Activated T-cell treated with anti-CD3 and anti-CD28 coated beads, Interleukin-2, amount 50 U/mL, for 1 hour (primary cell): ENCODE data around the gene DENND2D.

Source experiments
- DNase-seq: peaks from one replicate; pipeline ENCODE4 v3.0.0-alpha.2; 2020

DENND2D gene, protein sequence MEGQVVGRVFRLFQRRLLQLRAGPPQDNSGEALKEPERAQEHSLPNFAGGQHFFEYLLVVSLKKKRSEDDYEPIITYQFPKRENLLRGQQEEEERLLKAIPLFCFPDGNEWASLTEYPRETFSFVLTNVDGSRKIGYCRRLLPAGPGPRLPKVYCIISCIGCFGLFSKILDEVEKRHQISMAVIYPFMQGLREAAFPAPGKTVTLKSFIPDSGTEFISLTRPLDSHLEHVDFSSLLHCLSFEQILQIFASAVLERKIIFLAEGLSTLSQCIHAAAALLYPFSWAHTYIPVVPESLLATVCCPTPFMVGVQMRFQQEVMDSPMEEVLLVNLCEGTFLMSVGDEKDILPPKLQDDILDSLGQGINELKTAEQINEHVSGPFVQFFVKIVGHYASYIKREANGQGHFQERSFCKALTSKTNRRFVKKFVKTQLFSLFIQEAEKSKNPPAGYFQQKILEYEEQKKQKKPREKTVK

DNA sequence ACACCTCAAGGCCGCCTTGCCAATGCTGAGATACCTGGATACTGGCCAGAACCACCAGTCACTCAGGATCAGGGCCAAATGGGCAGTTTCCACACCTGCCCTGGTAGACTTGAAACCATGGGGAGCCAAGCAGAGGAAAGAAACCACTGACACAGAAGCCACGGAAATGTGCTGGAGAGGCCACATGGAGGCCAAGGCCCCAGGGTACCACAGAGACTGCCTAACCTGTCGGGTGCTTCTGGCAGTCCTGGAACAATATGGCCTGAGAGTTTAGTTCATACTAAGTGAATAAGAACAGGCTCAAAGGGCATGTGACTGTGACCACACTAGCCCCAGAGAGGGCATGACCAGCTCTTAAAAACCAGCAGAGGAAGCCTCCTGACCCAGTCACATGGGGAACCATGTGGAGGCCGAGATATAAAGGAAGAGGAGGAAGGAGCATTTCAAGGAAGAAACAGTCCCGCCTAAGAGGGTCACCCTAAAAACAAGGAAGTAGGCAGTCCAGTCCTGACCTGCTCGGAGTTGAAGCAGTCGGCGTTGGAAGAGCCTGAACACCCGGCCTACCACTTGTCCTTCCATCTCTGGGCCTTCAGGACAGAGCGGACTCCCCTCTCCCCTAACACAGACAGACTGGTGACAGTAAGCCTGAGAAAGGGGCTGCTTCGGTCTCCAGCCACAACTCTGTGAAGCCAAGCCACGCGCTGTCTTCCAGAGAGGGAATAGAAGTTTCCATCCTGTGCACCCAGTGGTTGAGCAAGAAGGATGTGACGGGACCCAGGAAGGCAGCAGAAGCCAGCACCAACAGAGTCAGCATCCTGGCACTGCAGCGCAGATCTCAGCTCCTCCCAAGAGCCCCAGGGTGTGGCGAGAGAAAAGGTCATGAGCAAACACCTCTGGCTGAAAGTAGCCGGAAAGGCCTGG, at the start of gene DENND2D:
TSS of gene DENND2D (minus strand) at position 766 of the 921 bp plus-strand sequence. CDS start at position 579, 187 bp downstream.
- DNase-seq: peak; percentile 68

DNA sequence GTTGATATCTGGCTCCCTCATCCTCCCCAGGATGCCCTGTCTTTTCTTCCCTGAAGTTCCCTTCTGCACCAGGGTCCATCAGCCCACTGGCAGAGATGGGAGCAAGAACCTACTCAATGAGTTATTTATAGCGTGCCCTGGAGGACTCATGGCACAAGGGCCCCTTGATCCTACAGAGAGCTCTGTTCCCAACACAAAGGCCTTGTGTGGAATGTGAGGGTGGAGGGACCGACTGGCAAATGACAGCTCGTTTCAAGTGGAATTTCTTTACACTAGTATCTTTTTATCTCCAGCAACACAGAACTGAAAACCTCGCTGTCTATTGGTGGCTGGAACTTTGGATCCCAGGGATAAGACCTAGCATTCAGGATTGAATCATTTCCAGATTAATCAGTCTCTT, 49.5 kb upstream of the DENND2D start:
- no peak for DNase-seq

DNA sequence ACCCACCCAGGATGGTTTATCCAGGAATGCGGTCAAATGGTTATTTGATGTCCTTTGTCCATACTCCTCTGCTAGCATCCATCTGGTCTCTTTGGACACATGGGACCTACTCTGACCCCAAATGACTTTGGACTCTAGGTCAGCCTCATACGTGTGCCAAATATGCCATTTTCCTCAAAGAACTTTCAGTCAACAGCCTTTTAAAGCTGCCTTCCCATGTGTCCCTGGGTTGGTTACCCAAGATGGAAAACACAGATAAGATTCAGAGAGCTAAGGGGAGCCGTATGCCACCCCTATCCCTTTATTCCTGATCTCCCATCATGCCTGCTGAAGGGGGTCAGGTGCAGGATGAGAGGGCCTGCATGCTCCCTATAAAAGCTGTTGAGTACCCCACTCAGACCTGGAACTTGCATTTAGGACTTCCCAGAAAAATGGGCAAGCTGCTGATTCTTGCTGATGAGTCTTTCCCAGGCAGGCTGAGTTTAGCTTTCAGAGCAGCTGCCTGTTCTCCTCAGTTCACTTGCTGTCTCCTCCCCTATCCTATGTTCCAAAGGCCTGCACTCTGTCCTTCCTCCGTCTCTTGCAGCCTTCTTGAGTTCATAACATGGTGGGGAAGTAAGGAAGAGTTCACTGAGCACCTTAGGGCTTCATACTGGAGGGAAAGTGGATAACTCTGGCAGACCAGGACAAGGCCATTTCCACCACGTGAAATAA, 46.8 kb upstream of the DENND2D start:
- no peak for DNase-seq

DNA sequence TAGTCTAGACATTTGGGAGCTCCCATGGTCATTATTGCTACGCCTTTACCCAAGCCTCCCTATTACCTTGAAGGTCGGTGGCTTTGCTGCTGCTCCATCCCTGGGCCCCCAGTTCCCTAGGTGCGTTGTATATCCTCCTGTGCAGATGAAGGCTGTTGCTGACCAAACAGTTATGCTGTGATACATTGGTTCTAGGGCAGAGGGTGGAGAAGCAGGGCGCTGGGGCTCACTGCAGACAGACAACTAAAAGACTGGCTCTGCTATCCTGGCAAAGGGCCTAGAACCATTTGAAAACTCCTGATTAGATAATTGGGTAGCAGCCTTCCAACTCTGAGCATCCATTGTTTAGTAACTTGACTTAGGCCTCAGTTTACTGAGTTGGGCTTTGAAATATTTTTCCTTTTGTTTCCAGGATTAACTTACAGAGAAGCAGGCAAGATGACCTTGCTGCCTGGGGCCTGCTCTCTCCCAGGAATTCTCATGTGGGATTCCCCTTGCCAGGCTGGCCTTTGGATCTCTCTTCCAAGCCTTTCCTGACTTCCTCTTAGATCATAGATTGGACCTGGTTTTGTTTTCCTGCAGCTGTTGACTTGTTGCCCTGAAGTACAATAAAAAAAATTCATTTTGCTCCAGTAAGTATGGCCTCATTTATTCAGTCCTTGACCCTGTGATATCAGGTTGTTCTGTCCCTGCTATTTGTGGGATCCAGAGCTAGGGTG, 42.5 kb upstream of the DENND2D start:
- no peak for DNase-seq

DNA sequence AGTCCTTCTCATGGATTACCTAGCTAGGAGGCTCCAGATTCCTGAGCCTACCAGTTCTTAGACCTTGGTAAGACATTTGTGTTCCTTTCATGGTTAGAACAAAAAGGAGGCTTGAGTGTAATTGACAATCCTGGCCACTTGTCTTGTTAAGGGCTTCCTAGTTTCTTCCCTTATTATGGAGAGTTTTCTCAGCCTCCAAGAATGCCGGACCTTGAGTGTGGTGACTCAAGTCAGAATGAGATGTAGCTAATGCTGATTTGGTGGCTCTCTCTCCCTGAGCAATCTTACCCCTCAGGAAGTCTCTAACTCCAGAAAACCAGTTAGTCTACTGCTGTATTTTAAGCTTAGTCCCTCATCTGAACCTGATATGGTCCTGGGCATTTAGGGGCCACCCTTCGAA, 41.4 kb upstream of the DENND2D start:
- DNase-seq: no peak

DNA sequence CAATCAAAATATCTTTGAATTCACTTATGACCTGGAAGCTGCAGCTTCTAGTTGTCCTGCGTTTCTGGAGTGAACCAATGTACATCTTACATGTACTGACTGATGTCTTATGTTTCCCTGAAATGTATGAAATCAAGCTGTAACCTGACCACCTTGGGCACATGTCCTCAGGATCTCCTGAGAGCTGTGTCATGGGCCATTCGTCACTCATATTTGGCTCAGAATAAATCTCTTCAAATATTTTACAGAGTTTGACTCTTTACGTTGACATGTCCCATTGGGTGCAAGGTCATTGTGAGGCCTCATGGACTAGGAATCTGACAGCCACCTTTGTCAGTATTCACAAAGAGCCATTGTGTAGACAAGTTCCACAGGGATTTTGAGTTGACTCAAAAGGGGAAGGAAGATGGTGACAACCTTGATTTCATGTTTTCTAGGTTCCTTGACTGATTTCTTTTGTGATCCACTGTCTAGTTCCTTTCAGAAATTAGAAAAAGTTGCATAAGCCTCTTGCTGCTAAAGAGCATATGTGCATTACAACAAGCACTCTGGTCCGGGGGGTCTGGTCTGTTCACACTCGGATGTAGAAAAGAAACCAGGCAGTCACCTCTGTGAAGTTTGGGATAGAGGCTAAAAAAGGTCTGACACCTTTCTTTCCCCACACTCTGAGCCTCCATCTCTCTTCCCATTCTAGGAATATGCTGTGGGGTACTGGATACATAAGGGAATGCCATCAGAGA, 37.8 kb upstream of the DENND2D start:
- DNase-seq: no peak

DNA sequence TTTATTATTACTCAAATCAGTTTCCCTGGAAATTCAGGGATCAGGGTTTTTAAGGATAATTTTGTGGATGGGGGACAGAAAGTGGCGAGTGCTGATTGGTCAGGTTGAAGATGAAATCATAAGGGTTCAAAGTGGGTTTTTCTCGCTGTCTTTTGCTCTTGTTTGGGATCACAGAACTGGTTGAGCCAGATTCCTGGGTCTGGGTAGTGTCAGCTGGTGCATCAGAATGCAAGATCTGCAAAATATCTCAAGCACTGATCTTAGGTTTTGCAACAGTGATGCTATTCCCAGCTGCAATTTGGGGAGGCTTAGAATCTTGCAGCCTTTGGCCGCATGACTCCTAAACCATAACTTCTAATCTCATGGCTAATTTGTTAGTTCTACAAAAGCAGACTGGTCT, 36.4 kb upstream of the DENND2D start:
- no peak for DNase-seq

DNA sequence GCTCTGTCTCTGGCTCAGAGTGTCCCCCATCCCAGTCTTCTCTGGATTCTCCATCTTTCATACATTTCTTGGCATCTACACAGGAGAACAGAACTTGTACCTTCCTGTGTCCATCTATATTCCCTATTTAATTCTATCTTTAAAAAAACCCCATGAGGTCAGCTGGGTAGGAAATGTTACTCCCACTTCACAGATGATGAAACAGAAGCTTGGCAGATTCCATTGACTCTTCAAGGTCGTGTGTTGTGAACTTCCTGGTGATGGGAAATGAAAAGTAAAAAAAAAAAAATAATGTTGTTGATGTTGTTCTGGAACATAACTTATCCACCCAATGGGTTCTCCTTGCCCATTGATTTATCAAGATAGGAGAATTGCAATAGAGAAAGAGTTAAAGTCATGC, 35.9 kb upstream of the DENND2D start:
- DNase-seq: no peak

DNA sequence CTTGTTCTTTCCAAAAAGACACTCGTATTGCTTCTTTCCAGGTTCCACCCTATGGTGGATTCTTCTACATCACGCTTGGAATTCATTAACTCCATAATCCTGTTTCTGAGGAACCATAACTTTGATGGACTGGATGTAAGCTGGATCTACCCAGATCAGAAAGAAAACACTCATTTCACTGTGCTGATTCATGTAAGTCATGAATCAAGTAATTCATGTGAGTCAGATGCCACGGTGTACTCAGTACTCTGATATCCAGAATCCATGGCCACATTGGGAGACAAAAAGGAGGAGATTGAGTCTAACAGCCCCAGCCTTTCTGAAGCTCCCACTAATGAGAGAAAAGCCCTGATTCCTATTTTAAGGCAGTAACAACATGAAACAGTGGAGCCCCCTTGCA, 34.4 kb upstream of the DENND2D start:
- no peak for DNase-seq

DNA sequence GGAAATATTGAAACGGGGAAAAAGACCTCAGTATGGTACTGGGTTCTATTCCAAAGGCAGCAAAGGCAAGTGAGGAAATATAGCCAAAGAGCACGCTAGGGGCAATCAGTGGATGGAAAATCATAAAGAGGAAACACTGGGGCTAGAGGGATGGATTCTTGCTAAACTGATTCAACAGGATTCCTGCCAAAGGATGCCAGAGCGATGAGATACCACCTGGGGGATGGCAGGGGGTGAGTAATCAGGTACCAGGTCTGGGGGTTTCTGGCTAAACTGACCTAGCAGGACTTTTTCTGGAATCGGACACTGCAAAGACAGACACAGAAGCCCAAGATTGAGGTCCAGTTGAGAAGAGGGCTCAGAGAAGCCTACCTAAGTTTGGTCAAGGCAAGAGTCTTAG, 33.8 kb upstream of the DENND2D start:
- no peak for DNase-seq

DNA sequence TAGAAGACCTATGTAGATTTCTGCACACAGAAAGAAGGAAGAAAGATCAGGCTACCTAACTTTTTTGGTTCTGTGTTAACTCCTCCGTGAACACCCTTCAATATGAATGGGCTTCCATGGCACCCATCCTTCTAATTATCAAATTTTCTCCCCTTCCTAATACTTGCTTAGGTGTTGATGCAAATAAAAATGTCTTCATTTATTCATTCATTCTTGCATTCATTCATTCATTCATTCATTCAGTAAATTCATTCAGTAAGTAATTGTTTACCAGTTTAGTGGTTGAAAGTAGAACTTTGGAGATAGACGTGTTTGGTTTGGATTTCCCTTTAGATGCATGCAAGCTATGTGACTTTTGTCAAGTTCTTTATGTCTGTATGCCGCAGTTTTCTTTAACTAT, 31.7 kb upstream of the DENND2D start:
- DNase-seq: no peak

DNA sequence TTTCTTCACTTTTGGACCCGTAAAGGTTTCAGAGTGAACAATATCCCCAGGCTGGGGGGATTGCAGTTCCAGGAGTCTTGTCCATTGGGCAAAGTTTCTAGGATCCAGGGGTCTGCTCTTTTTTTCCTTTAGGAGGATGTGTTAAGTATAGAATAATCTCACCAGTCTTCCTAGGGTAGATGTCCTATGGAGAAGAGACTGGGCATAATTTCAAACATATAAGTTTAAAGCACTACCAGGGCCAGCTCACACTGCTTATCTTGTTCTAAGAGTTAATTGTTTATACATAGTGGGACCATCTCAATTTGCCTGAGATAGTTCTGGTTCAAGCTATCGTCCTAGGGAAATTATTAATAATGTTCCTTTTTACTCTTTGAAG, 28.3 kb upstream of the DENND2D start:
- DNase-seq: no peak

DNA sequence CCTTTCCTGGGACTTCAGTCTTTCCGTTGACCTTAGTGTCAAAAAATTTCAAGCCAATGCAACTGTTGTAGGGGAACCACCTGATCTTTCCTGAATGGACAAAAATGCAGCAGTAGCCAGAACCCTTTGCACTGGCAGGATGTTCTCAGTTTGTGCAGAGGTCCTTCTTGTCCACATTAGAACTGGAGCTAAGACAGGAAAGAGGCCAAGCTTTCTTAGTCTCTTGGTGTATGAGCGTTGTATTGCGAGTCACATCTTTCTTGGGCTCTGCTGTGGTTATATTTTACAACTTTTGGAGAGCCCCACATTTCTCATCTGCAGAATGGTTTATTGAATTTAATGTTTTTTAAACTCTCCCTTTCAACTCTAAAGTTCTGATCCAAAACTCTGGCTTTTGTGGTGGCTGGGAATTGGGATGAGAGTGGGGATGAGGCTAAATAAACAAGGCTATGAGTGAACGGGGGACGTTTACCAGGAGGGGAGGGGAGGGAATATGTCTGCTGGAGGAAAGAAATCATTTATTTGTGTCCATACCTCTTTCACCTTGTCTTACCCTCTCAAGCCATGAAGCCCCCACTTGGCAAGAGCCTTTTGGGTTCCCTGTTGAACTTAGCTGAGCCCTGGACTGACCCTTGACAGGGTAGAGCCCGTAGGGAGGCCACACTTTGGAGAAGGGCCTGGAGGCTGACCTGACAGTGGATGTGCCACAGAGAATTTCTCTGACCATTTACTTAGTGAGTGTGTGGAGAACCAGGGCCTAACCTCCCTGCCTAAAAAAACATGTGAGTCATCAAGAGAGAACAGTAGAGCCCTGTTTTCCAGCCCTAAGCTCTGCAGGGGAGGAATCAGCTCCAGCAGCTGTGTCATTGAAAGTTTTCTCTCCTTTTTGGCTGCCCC, 27.7 kb upstream of the DENND2D start:
- peak; percentile 28 for DNase-seq

DNA sequence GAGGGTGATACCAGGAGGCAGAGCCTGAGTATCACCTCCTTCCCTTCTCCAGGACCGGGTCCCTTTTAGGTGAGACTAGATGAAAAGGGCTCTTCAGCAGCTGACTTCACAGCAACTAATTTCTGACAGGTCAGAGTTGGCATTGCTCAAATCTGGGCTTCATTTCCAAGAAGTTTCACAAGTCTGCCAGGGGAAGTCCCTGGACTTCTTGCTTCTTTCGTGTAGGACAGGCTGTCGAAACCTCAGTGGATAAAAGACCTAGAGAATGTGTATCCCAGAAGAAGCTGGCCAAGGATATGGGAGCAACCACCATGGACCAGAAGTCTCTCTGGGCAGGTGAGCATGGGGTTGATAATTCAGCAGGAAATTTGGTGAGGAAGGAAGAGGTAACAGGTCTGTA, 27.0 kb upstream of the DENND2D start, which contains the start of gene CHI3L2:
TSS of gene CHI3L2 (plus strand) at position 280 of the 400 bp plus-strand sequence. CDS start at position 297, 17 bp downstream.
- DNase-seq: no peak

DNA sequence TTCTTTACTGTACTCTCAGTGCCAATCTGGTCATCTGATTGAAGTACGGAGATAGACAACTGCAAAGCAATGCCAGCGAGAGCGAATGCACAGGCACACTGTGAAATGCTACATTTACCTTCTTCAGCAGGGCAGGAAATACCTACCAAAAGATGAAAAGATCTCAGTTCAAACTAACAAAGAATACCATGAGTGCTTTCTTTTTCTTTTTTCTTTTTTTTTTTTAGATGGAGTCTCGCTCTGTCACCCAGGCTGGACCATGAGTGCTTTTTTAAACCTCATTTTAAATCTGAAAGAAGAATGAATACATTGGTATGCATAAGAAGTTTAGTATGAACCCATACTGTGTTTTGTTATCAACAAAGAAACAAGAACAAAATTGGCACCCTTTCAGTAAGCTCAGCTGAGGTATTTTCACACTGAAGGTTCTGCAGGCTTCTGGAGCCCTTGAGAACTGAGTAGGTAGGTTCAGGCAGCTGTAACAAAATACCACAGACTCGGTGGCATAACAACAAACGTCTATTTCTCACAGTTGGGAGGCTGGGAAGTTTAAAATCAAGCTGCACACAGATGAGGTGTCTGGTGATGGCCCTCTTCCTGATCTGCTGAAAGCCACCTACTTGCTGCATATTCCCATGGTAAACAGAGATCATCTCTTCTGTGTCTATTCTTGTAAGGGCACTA, 25.4 kb upstream of the DENND2D start:
- peak; percentile 45 for DNase-seq

DNA sequence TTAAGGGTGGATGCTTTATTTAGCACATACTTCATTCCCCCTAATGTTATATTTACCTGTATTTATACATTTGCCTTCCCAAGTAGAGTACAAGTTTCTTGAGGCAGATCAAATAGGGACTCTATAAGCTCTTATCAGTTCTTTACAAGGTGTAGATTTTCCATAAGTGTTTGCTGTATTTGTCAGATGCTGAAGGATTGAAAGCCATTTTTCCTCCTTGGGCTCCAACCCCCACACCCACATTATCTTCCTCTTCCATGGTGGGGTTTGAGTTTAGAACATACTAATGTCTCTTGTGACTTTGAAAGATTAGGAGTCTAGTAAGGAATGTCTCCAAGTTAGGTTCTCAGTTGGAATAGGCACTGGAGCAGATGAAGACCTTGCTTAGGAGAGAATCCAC, 24.6 kb upstream of the DENND2D start:
- DNase-seq: no peak

DNA sequence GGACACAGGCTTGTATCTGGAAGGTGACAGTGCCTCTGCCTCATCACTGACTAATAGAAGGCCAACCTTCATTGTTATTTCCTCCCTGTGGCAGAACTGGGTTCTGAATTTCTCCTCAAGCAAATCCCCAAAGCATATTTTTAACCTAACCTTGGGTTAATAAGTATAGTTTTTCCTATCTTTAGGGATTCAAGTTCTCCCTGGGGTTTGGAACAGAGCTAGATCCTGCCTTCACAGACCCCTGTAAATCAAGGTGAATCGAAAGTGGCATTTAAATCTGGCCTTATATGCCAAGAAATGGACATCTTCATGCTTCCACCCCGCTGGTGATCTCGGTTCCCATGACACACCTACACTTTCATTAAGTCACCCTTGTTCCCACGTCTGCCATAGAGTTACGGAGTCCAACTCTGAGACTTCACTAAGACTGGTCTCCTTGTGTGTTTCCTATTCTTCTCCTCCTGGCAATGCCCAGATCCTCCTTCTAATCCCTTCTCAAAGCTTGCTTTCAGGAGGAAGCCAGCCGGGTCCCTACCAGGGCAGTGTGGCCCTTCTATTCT, 22.8 kb upstream of the DENND2D start:
- no peak for DNase-seq

DNA sequence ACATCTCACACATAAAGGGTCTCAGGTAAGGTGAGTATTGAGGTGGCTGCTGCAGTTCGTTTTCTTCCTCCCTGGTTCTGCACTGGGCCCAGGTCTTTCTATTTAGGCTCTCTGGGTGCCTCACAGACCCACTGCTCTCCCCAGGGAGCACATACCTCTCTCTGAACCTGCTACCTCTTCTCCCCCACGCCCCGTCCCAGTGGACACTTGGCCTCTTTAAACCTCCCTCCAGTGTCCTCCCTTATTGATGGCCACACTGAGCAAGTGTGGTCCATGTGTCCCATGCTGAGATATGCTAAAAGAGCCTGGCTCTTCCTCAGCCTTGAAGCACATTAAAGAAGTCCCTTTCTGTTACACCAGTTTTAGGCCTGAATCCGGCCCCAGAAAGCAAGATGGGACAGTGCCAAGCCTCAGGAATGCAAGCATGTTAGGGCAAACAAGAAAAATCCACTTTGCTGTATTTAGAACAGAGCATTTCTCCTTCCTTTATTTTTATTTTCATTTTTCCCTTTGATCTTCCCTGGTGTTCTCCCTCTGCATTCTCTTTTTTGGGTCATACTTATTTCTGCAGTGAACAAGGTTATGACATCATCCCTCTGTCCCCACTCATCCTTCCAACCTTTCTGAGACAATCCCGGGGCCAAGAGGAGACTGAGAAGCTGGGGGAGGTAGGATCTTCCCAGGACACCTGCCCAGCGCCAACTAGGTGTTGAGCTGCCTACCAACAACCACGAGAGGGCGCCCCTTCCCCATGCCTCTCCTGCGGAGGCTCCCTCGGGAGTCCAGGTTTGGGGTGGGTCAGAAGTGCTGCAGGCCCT, 22.1 kb upstream of the DENND2D start:
- peak; percentile 83 for DNase-seq
